CD14-positive monocyte (primary cell): ENCODE results near the gene BAG3. TPM values are rescaled to one million over a fixed set of nuclear protein-coding genes. Genes with fewer than 3 reads are reported as not detected.

Experiments used
- DNase-seq, 3 donors: peaks; one replicate each; pipeline ENCODE4 v3.0.0-alpha.2; 2011 to 2022
- H2AFZ ChIP-seq: 2 replicates; pipeline ENCODE4 v1.6.0; 2012; ENCODE audit warnings: mild to moderate bottlenecking, low read depth, low read length, inconsistent platforms; ENCODE audit not compliant: insufficient read depth, poor library complexity, severe bottlenecking
- H3K27ac ChIP-seq, 2 donors: 1 replicate in 1 of 2; 2 replicates in 1 of 2; pipeline ENCODE4 v1.5.1; 2012 to 2013; ENCODE audit warnings: low read length in 2 of 2, control low read depth in 1 of 2, inconsistent platforms in 1 of 2, low read depth in 1 of 2, mild to moderate bottlenecking in 1 of 2
- H3K27me3 ChIP-seq, 2 donors: one replicate each; pipeline versions ENCODE4 v1.6.0 to v1.6.1; 2011 to 2013; ENCODE audit warnings: low read length in 2 of 2; ENCODE audit not compliant: control insufficient read depth in 2 of 2, insufficient read depth in 2 of 2
- H3K36me3 ChIP-seq, 2 donors: replicated peaks in 1 of 2; 1 replicate in 1 of 2; 2 replicates in 1 of 2; pipeline versions ENCODE4 v1.5.1 to v1.6.1; 2012 to 2013; ENCODE audit warnings: low read length in 2 of 2, control low read depth in 1 of 2, inconsistent platforms in 1 of 2, mild to moderate bottlenecking in 1 of 2; ENCODE audit not compliant: insufficient read depth in 2 of 2, control insufficient read depth in 1 of 2
- H3K4me1 ChIP-seq, 2 donors: 1 replicate in 1 of 2; 2 replicates in 1 of 2; pipeline versions ENCODE4 v1.5.1 to v1.6.1; 2012 to 2013; ENCODE audit warnings: low read length in 2 of 2, control low read depth in 1 of 2, inconsistent platforms in 1 of 2, mild to moderate bottlenecking in 1 of 2, moderate library complexity in 1 of 2; ENCODE audit not compliant: insufficient read depth in 2 of 2, control insufficient read depth in 1 of 2
- H3K4me2 ChIP-seq: replicated peaks from 2 replicates; pipeline ENCODE3; 2012; ENCODE audit warnings: low read length, moderate library complexity, mild to moderate bottlenecking; ENCODE audit not compliant: poor library complexity, severe bottlenecking; ENCODE audit errors: extremely low read depth
- H3K4me3 ChIP-seq, 3 experiments: fragments of 200-600 bp in 1 of 3; sonication (generic) in 1 of 3; replicated peaks in 1 of 3; 1 replicate in 2 of 3; 2 replicates in 1 of 3; pipeline ENCODE4 v1.5.1; 2011 to 2013; ENCODE audit warnings: low read length in 3 of 3, mild to moderate bottlenecking in 3 of 3, control low read depth in 2 of 3, low read depth in 2 of 3, inconsistent platforms in 1 of 3, moderate library complexity in 1 of 3
- H3K79me2 ChIP-seq: 2 replicates; pipeline ENCODE4 v1.6.0; 2012; ENCODE audit warnings: mild to moderate bottlenecking, control low read depth, inconsistent platforms, low read length, moderate library complexity; ENCODE audit not compliant: insufficient read depth
- H3K9ac ChIP-seq: 2 replicates; pipeline ENCODE4 v1.6.0; 2017; ENCODE audit warnings: low read length, mild to moderate bottlenecking; ENCODE audit not compliant: insufficient read depth, poor library complexity, severe bottlenecking
- H3K9me3 ChIP-seq, 2 donors: replicated peaks in 1 of 2; 1 replicate in 1 of 2; 2 replicates in 1 of 2; pipeline versions ENCODE4 v1.5.1 to v1.6.1; 2012 to 2013; ENCODE audit warnings: low read length in 2 of 2, control low read depth in 1 of 2; ENCODE audit not compliant: control insufficient read depth in 1 of 2, insufficient read depth in 1 of 2
- H4K20me1 ChIP-seq: 2 replicates; pipeline ENCODE4 v1.6.0; 2012; ENCODE audit warnings: mild to moderate bottlenecking, low read length, control low read depth, moderate library complexity; ENCODE audit not compliant: insufficient read depth
- H3K27ac Mint-ChIP-seq, 7 donors: one replicate each; pipeline ENCODE4 v1.8.0; 2020; ENCODE audit warnings: mild to moderate bottlenecking in 7 of 7, mixed read lengths in 7 of 7, moderate library complexity in 6 of 7, inconsistent platforms in 2 of 7
- H3K27me3 Mint-ChIP-seq, 3 donors: one replicate each; pipeline ENCODE4 v1.8.0; 2021 to 2022; ENCODE audit warnings: low read depth in 3 of 3, mild to moderate bottlenecking in 3 of 3, mixed read lengths in 3 of 3, moderate library complexity in 3 of 3, inconsistent platforms in 1 of 3
- H3K36me3 Mint-ChIP-seq, 2 donors: one replicate each; pipeline ENCODE4 v1.8.0; 2020; ENCODE audit warnings: mixed read lengths in 2 of 2, inconsistent platforms in 1 of 2, mild to moderate bottlenecking in 1 of 2
- H3K4me1 Mint-ChIP-seq: one replicate; pipeline ENCODE4 v1.8.0; 2020; ENCODE audit warnings: mild to moderate bottlenecking, mixed read lengths
- H3K4me3 Mint-ChIP-seq, 2 donors: one replicate each; pipeline ENCODE4 v1.8.0; 2020; ENCODE audit warnings: mild to moderate bottlenecking in 2 of 2, mixed read lengths in 2 of 2, moderate library complexity in 1 of 2
- H3K9me3 Mint-ChIP-seq, 7 donors: one replicate each; pipeline ENCODE4 v1.8.0; 2020 to 2022; ENCODE audit warnings: mixed read lengths in 7 of 7, mild to moderate bottlenecking in 6 of 7, moderate library complexity in 6 of 7, inconsistent platforms in 2 of 7
- CTCF ChIP-seq: fragments of 200-600 bp; IDR thresholded peaks from one replicate; pipeline ENCODE4 v1.8.0; 2022; ENCODE audit warnings: antibody characterized with exemption, mild to moderate bottlenecking
- WGBS: methylation state at CpG from one replicate; pipeline ENCODE4 v1.1.5; 2013; ENCODE audit warnings: missing lambda C conversion rate; ENCODE audit not compliant: insufficient coverage; 5-methylcytosine and 5-hydroxymethylcytosine counted together
- intact Hi-C, 2 donors: fragments of 100-400 bp; cut with micrococcal nuclease; formaldehyde crosslinking; loops; one replicate each; pipeline versions ENCODE4 v1.15.0 to v1.15.1; 2023
- polyA plus RNA-seq, 3 donors: library from polyadenylated mRNA; depleted of rRNA in 1 of 3; unstranded in 2 of 3; stranded (reverse) in 1 of 3; fragments of 300-500 nt in 2 of 3; fragments of >200 nt in 1 of 3; fragmentation: Illumina TruSeq in 2 of 3; gene quantifications; 1 replicate in 2 of 3; 2 replicates in 1 of 3; pipeline ENCODE4 v1.2.3, GENCODE V29; 2012 to 2021

Gene BAG3
- polyA plus RNA-seq, 3 donors, result 1.0 to 10.2 (median 2.8) TPM

DNA sequence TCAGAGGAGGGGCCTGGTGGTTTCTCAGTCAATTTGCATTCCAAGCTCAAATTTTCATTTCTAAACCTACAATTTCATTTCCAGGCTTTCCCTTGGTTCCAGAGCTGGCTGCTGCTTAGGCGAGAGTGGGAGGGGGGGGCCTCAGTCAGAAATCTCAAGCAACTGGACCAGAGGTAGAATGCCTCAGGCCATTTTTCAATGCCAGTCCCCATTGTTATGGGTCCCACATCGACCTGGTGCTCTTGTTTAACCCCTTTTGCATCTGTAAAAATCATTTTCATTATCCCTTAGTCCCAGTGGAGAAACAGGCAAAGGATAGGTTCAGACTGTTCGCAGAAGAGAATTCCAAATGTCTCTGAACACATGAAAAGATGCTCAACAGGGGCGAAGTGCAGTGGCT lies 13.5 kb upstream of the BAG3 start:
- no peak for DNase-seq
- intact Hi-C loops, result no loop called here
- H3K27me3 Mint-ChIP-seq, result peaks cover 0 to 3% (median 0%) of the 10 kb centered on the region in 3 donors

DNA sequence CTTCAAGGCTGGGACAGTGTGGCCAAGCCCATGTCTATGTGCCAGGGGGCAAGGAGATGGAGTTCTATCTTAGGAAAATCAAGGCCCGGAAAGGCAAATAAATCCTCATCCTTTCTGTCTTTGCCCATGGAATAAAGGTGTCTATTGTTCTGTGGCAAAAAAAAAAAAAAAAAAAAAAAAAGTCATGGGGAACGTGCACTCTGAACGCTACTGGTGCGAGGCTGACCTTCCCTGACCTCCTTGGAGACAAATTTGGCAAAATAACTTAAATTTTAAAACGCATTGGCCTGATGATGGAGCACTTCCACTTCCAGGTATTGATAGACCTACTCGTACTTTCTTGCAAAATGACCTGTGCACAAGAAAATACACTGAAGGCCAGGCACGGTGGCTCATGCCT lies 12.2 kb upstream of the BAG3 start:
- no peak overlapping the region for H2AFZ ChIP-seq
- Mint-ChIP-seq H3K4me1 (peaks cover 3% of the 10 kb centered on the region), H3K9me3 (peaks cover 0 to 13% (median 4%) of the 10 kb centered on the region in 7 donors), H3K27me3 (peaks cover 0 to 3% (median 0%) of the 10 kb centered on the region in 3 donors), H3K4me3 (no peak overlapping the region), H3K27ac (no peak overlapping the region), H3K36me3 (no peaks in the 10 kb centered on the region)
- H3K27ac ChIP-seq, result no peak overlapping the region
- no peaks in the 10 kb centered on the region for H3K36me3 ChIP-seq
- H4K20me1 ChIP-seq, result no peaks in the 10 kb centered on the region
- intact Hi-C loops, result no loop called here
- no peak overlapping the region for H3K4me3 ChIP-seq
- H3K4me1 ChIP-seq, result peaks cover 3 to 4% of the 10 kb centered on the region in 2 donors
- no peak overlapping the region for H3K9ac ChIP-seq
- H3K4me2 ChIP-seq, result no peak overlapping the region
- TF ChIP-seq CTCF, result no peak
- WGBS, result no CpG with 5 or more reads among the region's 7 CpGs
- H3K9me3 ChIP-seq, result peaks cover under 1 to 7% of the 10 kb centered on the region in 2 donors
- DNase-seq, result no peak
- H3K79me2 ChIP-seq, result no peaks in the 10 kb centered on the region
- no peaks in the 10 kb centered on the region for H3K27me3 ChIP-seq

More for the DNA sequence above, 13.5 kb upstream of the BAG3 start:
- Mint-ChIP-seq H3K36me3 (no peaks in the 10 kb centered on the region), H3K4me1 (peaks cover 6% of the 10 kb centered on the region), H3K9me3 (peaks cover 0 to 4% (median 1%) of the 10 kb centered on the region in 7 donors), H3K27ac (no peak overlapping the region), H3K4me3 (no peak overlapping the region)
- no peaks in the 10 kb centered on the region for H3K27me3 ChIP-seq
- H4K20me1 ChIP-seq, result no peaks in the 10 kb centered on the region
- H3K36me3 ChIP-seq, result no peaks in the 10 kb centered on the region
- no peaks in the 10 kb centered on the region for H3K9me3 ChIP-seq
- H3K27ac ChIP-seq, result no peak overlapping the region
- H3K79me2 ChIP-seq, result no peaks in the 10 kb centered on the region
- WGBS, result 75% methylated on average over 4 of the region's 4 CpGs
- TF ChIP-seq CTCF, result no peak
- H3K4me2 ChIP-seq, result no peak overlapping the region
- no peak overlapping the region for H3K4me3 ChIP-seq
- no peak overlapping the region for H3K9ac ChIP-seq
- H3K4me1 ChIP-seq, result peaks cover 4% of the 10 kb centered on the region in 2 donors
- H2AFZ ChIP-seq, result no peak overlapping the region
